ENCODE results near the gene CCSER2.
"Not testable (repeated sequence)": the region's sequence is repeated elsewhere in the genome, so short reads cannot be mapped to it uniquely, and the experiment has no call there.

The CCSER2 gene

DNA sequence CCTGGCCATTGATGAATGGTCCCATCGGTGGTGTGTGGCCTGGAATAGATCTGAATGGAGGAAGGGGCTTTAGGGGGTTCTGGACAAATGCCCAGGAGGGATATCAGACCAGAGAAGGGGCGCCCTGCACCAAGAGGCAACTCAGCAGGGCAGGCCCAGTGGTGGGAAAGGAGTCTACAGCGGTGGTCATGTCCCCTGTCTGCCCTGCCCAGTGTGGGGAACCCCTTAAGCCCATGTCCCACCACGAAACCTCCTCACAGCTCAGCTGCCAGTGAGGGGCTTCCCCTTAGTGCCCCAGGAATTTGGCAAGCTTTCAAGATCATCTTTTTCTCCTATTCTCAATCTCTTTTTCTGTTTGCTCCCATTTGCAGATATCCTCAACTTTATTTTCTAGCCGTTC is 14.1 kb upstream of the CCSER2 start:
- Histone ChIP-seq H2BK15ac (ENCODE audit: low read depth, poor library complexity, severe bottlenecking) (peak overlapping the region; percentile 28), H3K14ac (ENCODE audit: low read length in 2 of 2) (no peak overlapping the region), H2AK5ac (ENCODE audit: low read length, severe bottlenecking) (no peak overlapping the region), H2BK5ac (ENCODE audit: low read depth, low read length, poor library complexity, severe bottlenecking) (no peak overlapping the region), H3K18ac (ENCODE audit: low read depth in 1 of 2, low read length in 2 of 2) (no peak overlapping the region), H3K9me3 (ENCODE audit: control insufficient read depth, low read length) (no peaks in the 10 kb centered on the region), H3K9ac (ENCODE audit: low read length) (no peak overlapping the region), H4K91ac (ENCODE audit: low read length) (no peak overlapping the region), H3K4ac (ENCODE audit: low read depth in 1 of 2, low read length in 2 of 2) (no peak overlapping the region), H3K79me1 (replicated peaks; ENCODE audit: low read length, poor library complexity, severe bottlenecking) (no peaks in the 10 kb centered on the region), H4K8ac (ENCODE audit: low read length) (peak overlapping the region; percentile 60), H2BK120ac (ENCODE audit: low read depth, low read length) (peak overlapping the region; percentile 68), H3K4me2 (ENCODE audit: low read length, poor library complexity, severe bottlenecking) (no peak overlapping the region), H3K4me1 (ENCODE audit: control insufficient read depth, insufficient read depth, low read depth, low read length) (peaks cover 9% of the 10 kb centered on the region), H3K36me3 (ENCODE audit: control insufficient read depth in 1 of 2, insufficient read depth in 2 of 2, low read depth in 1 of 2, low read length in 2 of 2) (no peaks in the 10 kb centered on the region), H3K27ac (ENCODE audit: low read length, poor library complexity, severe bottlenecking) (no peak overlapping the region), H3K4me3 (ENCODE audit: insufficient read depth in 1 of 2, low read depth in 1 of 2, low read length in 2 of 2) (no peak overlapping the region), H3K27me3 (ENCODE audit: control insufficient read depth in 1 of 2, insufficient read depth in 1 of 2, low read length in 2 of 2) (no peaks in the 10 kb centered on the region), H2BK12ac (ENCODE audit: low read length in 2 of 2) (peak overlapping the region in 1 of 2 experiments; percentile 63), H3K23ac (ENCODE audit: low read length in 2 of 2) (no peak overlapping the region), H2AFZ (ENCODE audit: low read depth, low read length) (no peak overlapping the region)
- 87% methylated on average over 4 of the region's 5 CpGs for WGBS
- no peak for DNase-seq

DNA sequence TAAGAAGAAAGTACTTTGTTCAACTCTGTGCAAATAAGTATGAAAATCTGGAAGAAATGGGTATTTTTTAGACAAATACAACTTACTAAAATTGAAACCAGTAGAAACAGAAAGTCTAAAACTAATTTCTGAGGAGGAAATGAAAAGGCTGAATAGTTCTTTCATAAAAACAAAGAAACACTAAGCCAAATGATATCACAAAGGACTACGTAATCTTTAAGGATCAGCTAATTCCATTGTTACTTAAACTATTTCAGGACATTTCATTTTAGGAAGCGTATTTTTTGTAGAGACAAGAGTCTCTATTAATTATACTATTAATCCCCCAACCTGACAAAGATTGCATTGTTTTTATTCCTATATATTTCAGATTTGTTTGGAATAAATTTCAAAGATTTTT is 11.2 kb upstream of the CCSER2 start:
- Histone ChIP-seq H3K4me3 (ENCODE audit: insufficient read depth in 1 of 2, low read depth in 1 of 2, low read length in 2 of 2) (no peak overlapping the region), H2BK5ac (ENCODE audit: low read depth, low read length, poor library complexity, severe bottlenecking) (no peak overlapping the region), H2BK12ac (ENCODE audit: low read length in 2 of 2) (no peak overlapping the region), H3K4me1 (ENCODE audit: control insufficient read depth, insufficient read depth, low read depth, low read length) (peaks cover 5% of the 10 kb centered on the region), H4K8ac (ENCODE audit: low read length) (no peak overlapping the region), H3K18ac (ENCODE audit: low read depth in 1 of 2, low read length in 2 of 2) (no peak overlapping the region), H3K27ac (ENCODE audit: low read length, poor library complexity, severe bottlenecking) (no peak overlapping the region), H3K79me1 (replicated peaks; ENCODE audit: low read length, poor library complexity, severe bottlenecking) (no peaks in the 10 kb centered on the region), H3K36me3 (ENCODE audit: control insufficient read depth in 1 of 2, insufficient read depth in 2 of 2, low read depth in 1 of 2, low read length in 2 of 2) (no peaks in the 10 kb centered on the region), H3K27me3 (ENCODE audit: control insufficient read depth in 1 of 2, insufficient read depth in 1 of 2, low read length in 2 of 2) (no peaks in the 10 kb centered on the region), H2AFZ (ENCODE audit: low read depth, low read length) (no peak overlapping the region), H2AK5ac (ENCODE audit: low read length, severe bottlenecking) (no peak overlapping the region), H3K9me3 (ENCODE audit: control insufficient read depth, low read length) (no peaks in the 10 kb centered on the region), H2BK15ac (ENCODE audit: low read depth, poor library complexity, severe bottlenecking) (no peak overlapping the region), H3K4me2 (ENCODE audit: low read length, poor library complexity, severe bottlenecking) (no peak overlapping the region), H3K4ac (ENCODE audit: low read depth in 1 of 2, low read length in 2 of 2) (no peak overlapping the region), H4K91ac (ENCODE audit: low read length) (no peak overlapping the region), H3K9ac (ENCODE audit: low read length) (no peak overlapping the region), H2BK120ac (ENCODE audit: low read depth, low read length) (no peak overlapping the region), H3K23ac (ENCODE audit: low read length in 2 of 2) (no peak overlapping the region), H3K14ac (ENCODE audit: low read length in 2 of 2) (no peak overlapping the region)
- no CpG with 5 or more reads among the region's 2 CpGs for WGBS
- no peak for DNase-seq

DNA sequence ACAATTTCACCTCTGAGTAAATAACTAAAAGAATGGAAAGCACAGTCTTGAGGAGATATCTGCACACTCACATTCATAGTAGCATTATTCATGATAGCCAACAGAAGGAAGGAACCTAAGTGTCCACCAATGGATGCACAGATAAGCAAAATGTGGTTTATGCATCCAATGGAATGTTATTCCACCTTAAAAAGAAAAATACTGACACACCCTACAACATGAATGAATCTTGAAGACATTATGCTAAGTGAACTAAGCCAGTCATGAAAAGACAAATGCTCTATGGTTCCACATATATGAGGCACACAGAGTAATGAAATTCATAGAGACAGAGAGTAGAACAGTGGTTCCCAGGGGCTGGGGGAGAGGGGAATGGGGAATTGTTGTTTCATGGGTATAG is 6.5 kb upstream of the CCSER2 start:
- no peak overlapping the region for H3K4me3 ChIP-seq (ENCODE audit: insufficient read depth in 1 of 2, low read depth in 1 of 2, low read length in 2 of 2)
- H4K8ac ChIP-seq (ENCODE audit: low read length): no peak overlapping the region

GRCh38 chr10:84323566-84323965 is 4.8 kb upstream of the CCSER2 start:
- H2BK120ac ChIP-seq (ENCODE audit: low read depth, low read length); H2BK12ac ChIP-seq (ENCODE audit: low read length in 2 of 2); H3K4me1 ChIP-seq (ENCODE audit: control insufficient read depth, insufficient read depth, low read depth, low read length); H2BK5ac ChIP-seq (ENCODE audit: low read depth, low read length, poor library complexity, severe bottlenecking); H3K36me3 ChIP-seq (ENCODE audit: control insufficient read depth in 1 of 2, insufficient read depth in 2 of 2, low read depth in 1 of 2, low read length in 2 of 2); H3K27ac ChIP-seq (ENCODE audit: low read length, poor library complexity, severe bottlenecking); H2BK15ac ChIP-seq (ENCODE audit: low read depth, poor library complexity, severe bottlenecking); H2AK5ac ChIP-seq (ENCODE audit: low read length, severe bottlenecking); H2AFZ ChIP-seq (ENCODE audit: low read depth, low read length); H4K91ac ChIP-seq (ENCODE audit: low read length); H3K79me1 ChIP-seq (replicated peaks; ENCODE audit: low read length, poor library complexity, severe bottlenecking); H3K4me2 ChIP-seq (ENCODE audit: low read length, poor library complexity, severe bottlenecking); H3K14ac ChIP-seq (ENCODE audit: low read length in 2 of 2); H3K9ac ChIP-seq (ENCODE audit: low read length); H3K18ac ChIP-seq (ENCODE audit: low read depth in 1 of 2, low read length in 2 of 2); H3K4me3 ChIP-seq (ENCODE audit: insufficient read depth in 1 of 2, low read depth in 1 of 2, low read length in 2 of 2); H3K4ac ChIP-seq (ENCODE audit: low read depth in 1 of 2, low read length in 2 of 2); H3K9me3 ChIP-seq (ENCODE audit: control insufficient read depth, low read length); H3K23ac ChIP-seq (ENCODE audit: low read length in 2 of 2); H3K27me3 ChIP-seq (ENCODE audit: control insufficient read depth in 1 of 2, insufficient read depth in 1 of 2, low read length in 2 of 2); DNase-seq; H4K8ac ChIP-seq (ENCODE audit: low read length): not testable (repeated sequence)
- 50% methylated on average over 1 of the region's 1 CpG for WGBS

More for the DNA sequence above, 6.5 kb upstream of the CCSER2 start:
- no peak overlapping the region for H3K4ac ChIP-seq (ENCODE audit: low read depth in 1 of 2, low read length in 2 of 2)
- H3K9me3 ChIP-seq (ENCODE audit: control insufficient read depth, low read length): no peaks in the 10 kb centered on the region
- no peak overlapping the region for H4K91ac ChIP-seq (ENCODE audit: low read length)
- H2AK5ac ChIP-seq (ENCODE audit: low read length, severe bottlenecking): no peak overlapping the region
- no peaks in the 10 kb centered on the region for H3K4me1 ChIP-seq (ENCODE audit: control insufficient read depth, insufficient read depth, low read depth, low read length)
- H2BK5ac ChIP-seq (ENCODE audit: low read depth, low read length, poor library complexity, severe bottlenecking): no peak overlapping the region
- no peak overlapping the region for H3K14ac ChIP-seq (ENCODE audit: low read length in 2 of 2)
- H2BK15ac ChIP-seq (ENCODE audit: low read depth, poor library complexity, severe bottlenecking): no peak overlapping the region
- H3K27me3 ChIP-seq (ENCODE audit: control insufficient read depth in 1 of 2, insufficient read depth in 1 of 2, low read length in 2 of 2): no peaks in the 10 kb centered on the region
- H2BK120ac ChIP-seq (ENCODE audit: low read depth, low read length): no peak overlapping the region
- H3K27ac ChIP-seq (ENCODE audit: low read length, poor library complexity, severe bottlenecking): no peak overlapping the region
- DNase-seq: no peak
- H3K79me1 ChIP-seq (replicated peaks; ENCODE audit: low read length, poor library complexity, severe bottlenecking): no peaks in the 10 kb centered on the region
- H3K23ac ChIP-seq (ENCODE audit: low read length in 2 of 2): no peak overlapping the region
- no peaks in the 10 kb centered on the region for H3K36me3 ChIP-seq (ENCODE audit: control insufficient read depth in 1 of 2, insufficient read depth in 2 of 2, low read depth in 1 of 2, low read length in 2 of 2)
- no peak overlapping the region for H2BK12ac ChIP-seq (ENCODE audit: low read length in 2 of 2)
- H3K18ac ChIP-seq (ENCODE audit: low read depth in 1 of 2, low read length in 2 of 2): no peak overlapping the region
- no peak overlapping the region for H3K4me2 ChIP-seq (ENCODE audit: low read length, poor library complexity, severe bottlenecking)
- no peak overlapping the region for H3K9ac ChIP-seq (ENCODE audit: low read length)
- no peak overlapping the region for H2AFZ ChIP-seq (ENCODE audit: low read depth, low read length)
